ENCODE results near the gene PRXL2A. TPM values are rescaled to one million over a fixed set of nuclear protein-coding genes. Genes with fewer than 3 reads are reported as not detected.
A peak's percentile ranks its signal among the peaks of the same experiment; 100 is the strongest.

Gene PRXL2A
- polyA plus RNA-seq, 1 of the 3 experiments (the other 2 are of a cell fraction): 15.6 TPM

- no peak for DNase-seq
- Histone ChIP-seq H3K9ac (no peak overlapping the region), H3K27ac (ENCODE audit: low read depth in 2 of 2, low read length in 1 of 2) (peak overlapping the region; percentile 24 to 72; a peak in 2 of 4 replicates), H3K4me3 (ENCODE audit: low read depth in 2 of 2, low read length in 1 of 2) (no peak overlapping the region), H4K20me1 (ENCODE audit: insufficient read depth) (no peaks in the 10 kb centered on the region), H3K27me3 (ENCODE audit: insufficient read depth) (no peaks in the 10 kb centered on the region), H3K4me2 (peak overlapping the region; percentile 9; the same call in 1 of the 2 replicates), H2AFZ (ENCODE audit: low read depth) (peak overlapping the region; percentile 78; the same call in 1 of the 2 replicates), H3K4me1 (ENCODE audit: control insufficient read depth in 1 of 2, insufficient read depth in 2 of 2, low read depth in 1 of 2, low read length in 1 of 2) (peaks cover 11 to 22% of the 10 kb centered on the region in 2 experiments; a peak in 3 of 4 replicates), H3K79me2 (ENCODE audit: insufficient read depth) (no peaks in the 10 kb centered on the region), H3K36me3 (replicated peaks in 1 of 2; ENCODE audit: control insufficient read depth in 1 of 2, insufficient read depth in 2 of 2, low read length in 1 of 2) (no peaks in the 10 kb centered on the region), H3F3A (replicated peaks; ENCODE audit: insufficient read depth) (peaks cover 6% of the 10 kb centered on the region), H3K9me2 (no peaks in the 10 kb centered on the region), H3K9me3 (no peaks in the 10 kb centered on the region)
- ChIA-PET POLR2A (interaction anchor here (1.4 to 2.5 kb wide), 2 partner anchors 36 to 61 kb away, joined by 7 to 9 read pairs; partner anchors contain the start of gene PRXL2A), CTCF (interaction anchor here (0.6 to 35.3 kb wide), 46 partner anchors 9 to 480 kb away, joined by 3 to 602 read pairs (median 6); partner anchors contain the start of genes PRXL2A and TSPAN14)
- TF ChIP-seq FOSL2 (IDR thresholded peaks at IDR 0.05; ENCODE audit: borderline replicate concordance, low read depth): no peak
- TF ChIP-seq GATA2 (CRISPR knock-in tag; IDR thresholded peaks at IDR 0.05): no peak
- TF ChIP-seq RFX5 (IDR thresholded peaks at IDR 0.05; ENCODE audit: low read length): no peak
- no peak for TF ChIP-seq POLR2AphosphoS5 (IDR thresholded peaks at IDR 0.05; ENCODE audit: low read depth, low read length)
- no peak for TF ChIP-seq NRF1 (IDR thresholded peaks at IDR 0.05; ENCODE audit: low read depth, low read length)
- 84% methylated on average over 2 of the region's 2 CpGs for WGBS (ENCODE audit: low lambda C conversion rate)
Measured at GRCh38 chr10:80444124-80444523, 35.8 kb downstream of the PRXL2A start.

DNA sequence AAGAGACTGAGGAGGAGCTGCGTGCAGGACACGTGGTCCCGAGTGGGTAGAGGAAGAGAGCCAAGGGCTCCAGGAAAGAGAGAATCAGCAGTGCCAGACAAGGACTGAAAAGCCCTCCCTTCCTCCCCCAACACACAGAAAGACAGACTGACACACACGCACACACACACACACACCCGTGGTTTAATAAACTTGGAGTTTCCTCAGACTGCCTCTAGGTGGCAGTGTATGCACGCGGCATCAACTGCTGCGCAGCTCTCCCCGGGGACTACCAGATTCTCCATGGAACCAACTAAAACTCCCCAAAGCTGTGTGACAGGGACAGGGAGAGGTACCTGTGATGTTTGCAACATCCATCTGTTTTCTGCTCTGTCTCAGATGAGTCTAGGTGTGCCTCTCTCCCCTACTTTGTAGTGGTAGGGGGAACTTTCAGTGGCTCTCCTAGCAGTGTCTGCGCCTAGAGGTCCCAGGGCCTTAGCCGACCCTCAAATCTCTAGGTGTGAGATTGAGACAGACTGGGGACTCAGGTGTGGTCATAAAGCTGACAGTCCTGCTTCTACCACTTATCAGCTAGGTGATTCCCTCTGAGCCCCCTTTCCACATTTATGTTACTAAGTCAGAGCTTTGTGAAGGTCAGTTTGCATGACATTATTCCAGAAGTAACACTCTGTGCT is 36.4 kb downstream of the PRXL2A start:
- Histone ChIP-seq H3F3A (replicated peaks; ENCODE audit: insufficient read depth) (peaks cover 6% of the 10 kb centered on the region), H3K36me3 (replicated peaks in 1 of 2; ENCODE audit: control insufficient read depth in 1 of 2, insufficient read depth in 2 of 2, low read length in 1 of 2) (no peaks in the 10 kb centered on the region), H3K27ac (ENCODE audit: low read depth in 2 of 2, low read length in 1 of 2) (no peak overlapping the region), H3K79me2 (ENCODE audit: insufficient read depth) (no peaks in the 10 kb centered on the region), H3K9ac (no peak overlapping the region), H3K4me1 (ENCODE audit: control insufficient read depth in 1 of 2, insufficient read depth in 2 of 2, low read depth in 1 of 2, low read length in 1 of 2) (peaks cover 11 to 22% of the 10 kb centered on the region in 2 experiments; a peak in 3 of 4 replicates), H2AFZ (ENCODE audit: low read depth) (peak overlapping the region; percentile 78; the same call in 1 of the 2 replicates), H3K9me2 (no peaks in the 10 kb centered on the region), H3K9me3 (no peaks in the 10 kb centered on the region), H3K4me2 (no peak overlapping the region), H4K20me1 (ENCODE audit: insufficient read depth) (no peaks in the 10 kb centered on the region), H3K4me3 (ENCODE audit: low read depth in 2 of 2, low read length in 1 of 2) (no peak overlapping the region), H3K27me3 (ENCODE audit: insufficient read depth) (no peaks in the 10 kb centered on the region)
- ChIA-PET CTCF (interaction anchor here (0.6 to 35.3 kb wide), 42 partner anchors 9 to 479 kb away, joined by 3 to 602 read pairs (median 6); partner anchors contain the start of genes PRXL2A and TSPAN14), POLR2A (interaction anchor here (1.4 to 2.5 kb wide), 2 partner anchors 37 to 61 kb away, joined by 7 to 9 read pairs; partner anchors contain the start of gene PRXL2A)
- DNase-seq: peak; percentile 58
- 35% methylated on average over 8 of the region's 11 CpGs for WGBS (ENCODE audit: low lambda C conversion rate)
- TF ChIP-seq RAD21 (IDR thresholded peaks at IDR 0.05; ENCODE audit: low read length): peak; percentile 85
- TF ChIP-seq MAX (IDR thresholded peaks at IDR 0.05; ENCODE audit: low read depth): no peak
- no peak for TF ChIP-seq JUND (IDR thresholded peaks at IDR 0.05)
- TF ChIP-seq, protein P1, sequence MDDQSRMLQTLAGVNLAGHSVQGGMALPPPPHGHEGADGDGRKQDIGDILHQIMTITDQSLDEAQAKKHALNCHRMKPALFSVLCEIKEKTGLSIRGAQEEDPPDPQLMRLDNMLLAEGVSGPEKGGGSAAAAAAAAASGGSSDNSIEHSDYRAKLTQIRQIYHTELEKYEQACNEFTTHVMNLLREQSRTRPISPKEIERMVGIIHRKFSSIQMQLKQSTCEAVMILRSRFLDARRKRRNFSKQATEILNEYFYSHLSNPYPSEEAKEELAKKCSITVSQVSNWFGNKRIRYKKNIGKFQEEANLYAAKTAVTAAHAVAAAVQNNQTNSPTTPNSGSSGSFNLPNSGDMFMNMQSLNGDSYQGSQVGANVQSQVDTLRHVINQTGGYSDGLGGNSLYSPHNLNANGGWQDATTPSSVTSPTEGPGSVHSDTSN (IDR thresholded peaks at IDR 0.05): no peak
- TF ChIP-seq FOSL2 (IDR thresholded peaks at IDR 0.05; ENCODE audit: borderline replicate concordance, low read depth): no peak
- no peak for TF ChIP-seq IRF3 (IDR thresholded peaks at IDR 0.05; ENCODE audit: low read depth, low read length)
- no peak for TF ChIP-seq POLR2AphosphoS5 (IDR thresholded peaks at IDR 0.05; ENCODE audit: low read depth, low read length)
- no peak for TF ChIP-seq RFX5 (IDR thresholded peaks at IDR 0.05; ENCODE audit: low read length)
- TF ChIP-seq, protein P2, sequence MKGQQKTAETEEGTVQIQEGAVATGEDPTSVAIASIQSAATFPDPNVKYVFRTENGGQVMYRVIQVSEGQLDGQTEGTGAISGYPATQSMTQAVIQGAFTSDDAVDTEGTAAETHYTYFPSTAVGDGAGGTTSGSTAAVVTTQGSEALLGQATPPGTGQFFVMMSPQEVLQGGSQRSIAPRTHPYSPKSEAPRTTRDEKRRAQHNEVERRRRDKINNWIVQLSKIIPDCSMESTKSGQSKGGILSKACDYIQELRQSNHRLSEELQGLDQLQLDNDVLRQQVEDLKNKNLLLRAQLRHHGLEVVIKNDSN (IDR thresholded peaks at IDR 0.05; ENCODE audit: borderline replicate concordance, low read depth): no peak
- TF ChIP-seq MEF2A (IDR thresholded peaks at IDR 0.05; ENCODE audit: borderline replicate concordance, low read depth): no peak
- TF ChIP-seq USF2 (IDR thresholded peaks at IDR 0.05; ENCODE audit: borderline replicate concordance, low read depth, low read length): no peak
- TF ChIP-seq CHD2 (IDR thresholded peaks at IDR 0.05; ENCODE audit: low read length, partially characterized antibody): no peak
- TF ChIP-seq RXRA (IDR thresholded peaks at IDR 0.05; ENCODE audit: borderline replicate concordance, low read depth): no peak
- TF ChIP-seq NFIC (IDR thresholded peaks at IDR 0.05; ENCODE audit: borderline replicate concordance): no peak
- TF ChIP-seq SMC3 (IDR thresholded peaks at IDR 0.05; ENCODE audit: low read depth, low read length): peak; percentile 78
- TF ChIP-seq, protein P3, sequence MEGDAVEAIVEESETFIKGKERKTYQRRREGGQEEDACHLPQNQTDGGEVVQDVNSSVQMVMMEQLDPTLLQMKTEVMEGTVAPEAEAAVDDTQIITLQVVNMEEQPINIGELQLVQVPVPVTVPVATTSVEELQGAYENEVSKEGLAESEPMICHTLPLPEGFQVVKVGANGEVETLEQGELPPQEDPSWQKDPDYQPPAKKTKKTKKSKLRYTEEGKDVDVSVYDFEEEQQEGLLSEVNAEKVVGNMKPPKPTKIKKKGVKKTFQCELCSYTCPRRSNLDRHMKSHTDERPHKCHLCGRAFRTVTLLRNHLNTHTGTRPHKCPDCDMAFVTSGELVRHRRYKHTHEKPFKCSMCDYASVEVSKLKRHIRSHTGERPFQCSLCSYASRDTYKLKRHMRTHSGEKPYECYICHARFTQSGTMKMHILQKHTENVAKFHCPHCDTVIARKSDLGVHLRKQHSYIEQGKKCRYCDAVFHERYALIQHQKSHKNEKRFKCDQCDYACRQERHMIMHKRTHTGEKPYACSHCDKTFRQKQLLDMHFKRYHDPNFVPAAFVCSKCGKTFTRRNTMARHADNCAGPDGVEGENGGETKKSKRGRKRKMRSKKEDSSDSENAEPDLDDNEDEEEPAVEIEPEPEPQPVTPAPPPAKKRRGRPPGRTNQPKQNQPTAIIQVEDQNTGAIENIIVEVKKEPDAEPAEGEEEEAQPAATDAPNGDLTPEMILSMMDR (IDR thresholded peaks at IDR 0.05): peak; percentile 64

Data from SK-N-SH (cell line).